Measurements from ENCODE around the gene KRT14.
"Not testable (repeated sequence)": the region's sequence is repeated elsewhere in the genome, so short reads cannot be mapped to it uniquely, and the experiment has no call there.

GRCh38 chr17:41622340-41623183, 35.9 kb upstream of the KRT14 start:
- TF ChIP-seq CTCF (IDR thresholded peaks at IDR 0.05; ENCODE audit: insufficient read depth, low read depth, low read length); EZH2 (IDR thresholded peaks at IDR 0.05; ENCODE audit: insufficient read depth, low read length): not testable (repeated sequence)

Measured in astrocyte (in vitro differentiated cells and primary cell).